ENCODE results near the gene LIN37. TPM values are rescaled to one million over a fixed set of nuclear protein-coding genes. Genes with fewer than 3 reads are reported as not detected.

LIN37 gene
- total RNA-seq, 1 donor from 2014 or later: 11.9 TPM

DNA sequence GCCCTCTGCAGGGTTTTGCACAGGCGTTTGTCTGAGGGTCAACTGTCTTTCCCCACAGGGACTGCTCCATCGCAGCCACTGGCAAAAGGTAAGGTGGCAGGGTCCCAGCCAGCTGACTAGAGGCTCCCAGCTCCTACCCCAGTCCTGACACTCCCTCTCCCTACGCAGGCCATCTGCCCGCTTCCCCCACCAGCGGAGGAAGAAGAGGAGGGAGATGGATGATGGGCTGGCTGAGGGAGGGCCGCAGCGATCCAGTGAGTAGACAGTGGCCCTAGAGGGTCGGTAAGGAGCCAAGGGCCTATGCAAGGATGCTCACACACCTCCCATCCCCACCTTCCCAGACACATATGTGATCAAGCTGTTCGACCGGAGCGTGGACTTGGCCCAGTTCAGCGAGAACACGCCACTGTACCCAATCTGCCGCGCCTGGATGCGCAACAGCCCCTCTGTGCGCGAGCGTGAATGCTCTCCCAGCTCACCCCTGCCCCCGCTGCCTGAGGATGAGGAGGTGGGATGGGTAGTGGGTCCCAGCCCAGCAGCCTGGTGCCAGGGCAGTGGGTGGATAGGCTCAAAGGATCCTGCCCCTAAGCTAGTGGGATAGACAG is 4.5 kb downstream of the LIN37 start:
- TF ChIP-seq CTCF (IDR thresholded peaks at IDR 0.05): no peak
- Mint-ChIP-seq H3K36me3 (ENCODE audit: low read depth) (peaks cover 8% of the 10 kb centered on the region), H3K27ac (ENCODE audit: unreplicated experiment) (no peak overlapping the region), H3K9me3 (ENCODE audit: low read depth) (no peaks in the 10 kb centered on the region), H3K4me3 (ENCODE audit: unreplicated experiment) (no peak overlapping the region), H3K4me1 (ENCODE audit: low read depth) (peaks cover 45% of the 10 kb centered on the region), H3K27me3 (ENCODE audit: low read depth) (no peaks in the 10 kb centered on the region)
- peak; percentile 87 for DNase-seq (ENCODE audit: low spot score)

- peak; percentile 86 for DNase-seq (ENCODE audit: low spot score)
- no peak overlapping the region for H3K27ac Mint-ChIP-seq (ENCODE audit: unreplicated experiment)
- H3K4me3 Mint-ChIP-seq (ENCODE audit: unreplicated experiment): no peak overlapping the region
Measured at GRCh38 chr19:35753634-35754369, 5.4 kb downstream of the LIN37 start.

GRCh38 chr19:35754370-35755130 is 6.2 kb downstream of the LIN37 start:
- Mint-ChIP-seq H3K36me3 (ENCODE audit: low read depth) (peaks cover 8% of the 10 kb centered on the region), H3K9me3 (ENCODE audit: low read depth) (no peaks in the 10 kb centered on the region), H3K4me1 (ENCODE audit: low read depth) (peaks cover 42% of the 10 kb centered on the region), H3K27me3 (ENCODE audit: low read depth) (no peaks in the 10 kb centered on the region), H3K4me3 (ENCODE audit: unreplicated experiment) (no peak overlapping the region), H3K27ac (ENCODE audit: unreplicated experiment) (peak overlapping the region; percentile 53)
- TF ChIP-seq CTCF (IDR thresholded peaks at IDR 0.05): no peak
- no peak for DNase-seq (ENCODE audit: low spot score)

More at GRCh38 chr19:35753634-35754369, 5.4 kb downstream of the LIN37 start:
- Mint-ChIP-seq H3K9me3 (ENCODE audit: low read depth) (no peaks in the 10 kb centered on the region), H3K27me3 (ENCODE audit: low read depth) (no peaks in the 10 kb centered on the region), H3K4me1 (ENCODE audit: low read depth) (peaks cover 40% of the 10 kb centered on the region), H3K36me3 (ENCODE audit: low read depth) (peaks cover 8% of the 10 kb centered on the region)
- TF ChIP-seq CTCF (IDR thresholded peaks at IDR 0.05): no peak

- H3K27me3 Mint-ChIP-seq (ENCODE audit: low read depth): no peaks in the 10 kb centered on the region
- H3K4me1 Mint-ChIP-seq (ENCODE audit: low read depth): peaks cover 40% of the 10 kb centered on the region
- H3K27ac Mint-ChIP-seq (ENCODE audit: unreplicated experiment): peak overlapping the region; percentile 53
- no peaks in the 10 kb centered on the region for H3K9me3 Mint-ChIP-seq (ENCODE audit: low read depth)
- no peak for DNase-seq (ENCODE audit: low spot score)
- no peak for TF ChIP-seq CTCF (IDR thresholded peaks at IDR 0.05)
- no peak overlapping the region for H3K4me3 Mint-ChIP-seq (ENCODE audit: unreplicated experiment)
- H3K36me3 Mint-ChIP-seq (ENCODE audit: low read depth): peaks cover 8% of the 10 kb centered on the region
Measured at GRCh38 chr19:35755131-35755549, 6.8 kb downstream of the LIN37 start.
